WTC11 (cell line): ENCODE data around the gene KIF19.

Source experiments
- CREB1 ChIP-seq: sonication (generic); formaldehyde crosslinking; IDR thresholded peaks from 2 replicates; pipeline ENCODE4 v1.8.0; 2023; ENCODE audit warnings: mild to moderate bottlenecking, missing genetic modification reagents
- CTCF ChIP-seq: fragments of 200-600 bp; IDR thresholded peaks from 2 replicates; pipeline ENCODE4 v1.8.0; 2022; ENCODE audit warnings: antibody characterized with exemption
- GABPB1 ChIP-seq: sonication (generic); formaldehyde crosslinking; IDR thresholded peaks from 2 replicates; pipeline ENCODE4 v1.8.1; 2023; ENCODE audit warnings: mild to moderate bottlenecking, missing genetic modification reagents
- IRF2 ChIP-seq: sonication (generic); formaldehyde crosslinking; IDR thresholded peaks from 2 replicates; pipeline ENCODE4 v1.8.0; 2022; ENCODE audit warnings: low read depth, missing genetic modification reagents, borderline replicate concordance
- NR2C2 ChIP-seq: sonication (generic); formaldehyde crosslinking; IDR thresholded peaks from 2 replicates; pipeline ENCODE4 v1.8.0; 2022; ENCODE audit warnings: mild to moderate bottlenecking, missing genetic modification reagents

DNA sequence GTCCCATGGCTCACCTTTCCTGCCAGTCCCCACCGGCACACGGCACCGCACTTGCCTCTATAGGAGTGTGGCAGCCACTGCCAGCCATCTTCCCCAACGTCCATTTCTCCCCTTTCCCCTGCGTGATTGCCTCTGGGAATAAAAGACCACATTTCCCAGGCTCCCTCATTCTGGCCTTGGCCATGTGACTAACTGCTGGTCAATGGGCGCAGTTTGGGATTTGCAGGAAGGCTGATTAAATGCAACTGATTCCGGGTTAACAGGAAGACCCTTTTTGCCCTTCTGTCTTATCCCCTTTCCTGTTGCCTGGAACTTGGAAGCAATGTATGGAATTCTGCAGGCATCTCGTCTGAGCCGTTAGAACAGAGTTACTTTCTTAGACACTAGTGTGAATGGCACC lies 32.7 kb downstream of the KIF19 start:
- TF ChIP-seq IRF2 (CRISPR knock-in tag) (no peak), CTCF (no peak), GABPB1 (no peak), CREB1 (CRISPR knock-in tag) (no peak), NR2C2 (peak; percentile 75)
